Activated naive CD8-positive, alpha-beta T cell treated with anti-CD3 and anti-CD28 coated beads for 36 hours (primary cell): ENCODE results near the gene ATIC. TPM values are rescaled to one million over a fixed set of nuclear protein-coding genes. Genes with fewer than 3 reads are reported as not detected.

Source experiments
- DNase-seq: peaks from one replicate; pipeline ENCODE4 v3.0.0; 2021
- H3K27ac Mint-ChIP-seq: one replicate; pipeline ENCODE4 v1.8.0; 2022; ENCODE audit warnings: mild to moderate bottlenecking, moderate library complexity, mixed read lengths
- H3K27me3 Mint-ChIP-seq: one replicate; pipeline ENCODE4 v1.8.0; 2022; ENCODE audit warnings: mild to moderate bottlenecking, mixed read lengths
- H3K36me3 Mint-ChIP-seq: one replicate; pipeline ENCODE4 v1.8.0; 2021; ENCODE audit warnings: mild to moderate bottlenecking, mixed read lengths
- H3K4me1 Mint-ChIP-seq: one replicate; pipeline ENCODE4 v1.8.0; 2021; ENCODE audit warnings: mixed read lengths
- H3K4me3 Mint-ChIP-seq: one replicate; pipeline ENCODE4 v1.8.0; 2022; ENCODE audit warnings: mild to moderate bottlenecking, moderate library complexity, mixed read lengths
- H3K9me3 Mint-ChIP-seq: one replicate; pipeline ENCODE4 v1.8.0; 2022; ENCODE audit warnings: mixed read lengths
- total RNA-seq, 2 experiments: library from RNA; stranded (reverse); gene quantifications; one replicate each; pipeline ENCODE4 v1.2.3, GENCODE V29; 2021

Gene ATIC
- total RNA-seq, 2 experiments from 2014 or later = 338 to 344 TPM

- Mint-ChIP-seq H3K4me3 (no peak overlapping the region), H3K36me3 (peaks cover 37% of the 10 kb centered on the region), H3K4me1 (peaks cover 5% of the 10 kb centered on the region), H3K27me3 (no peaks in the 10 kb centered on the region), H3K27ac (no peak overlapping the region), H3K9me3 (no peaks in the 10 kb centered on the region)
- no peak for DNase-seq
Observed at GRCh38 chr2:215361876-215362561, 50.2 kb downstream of the ATIC start.

DNA sequence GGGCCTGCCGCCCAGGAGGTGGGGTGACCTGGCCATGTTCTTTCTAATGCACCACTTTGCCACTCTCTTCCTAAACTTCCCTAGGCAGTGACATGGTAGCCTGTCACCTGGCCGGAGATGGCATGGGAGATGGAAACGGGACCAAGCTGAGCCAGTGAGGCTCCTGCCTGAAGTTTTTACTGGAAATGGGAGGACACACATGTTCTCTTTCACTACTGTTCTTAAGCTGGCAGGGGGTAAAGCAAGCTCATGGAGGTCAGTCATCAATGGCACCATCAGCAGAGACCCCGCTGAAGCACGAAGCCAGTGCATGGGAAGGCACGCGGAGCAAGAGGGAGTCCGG lies 50.7 kb downstream of the ATIC start:
- Mint-ChIP-seq H3K27ac (no peak overlapping the region), H3K27me3 (no peaks in the 10 kb centered on the region)

DNA sequence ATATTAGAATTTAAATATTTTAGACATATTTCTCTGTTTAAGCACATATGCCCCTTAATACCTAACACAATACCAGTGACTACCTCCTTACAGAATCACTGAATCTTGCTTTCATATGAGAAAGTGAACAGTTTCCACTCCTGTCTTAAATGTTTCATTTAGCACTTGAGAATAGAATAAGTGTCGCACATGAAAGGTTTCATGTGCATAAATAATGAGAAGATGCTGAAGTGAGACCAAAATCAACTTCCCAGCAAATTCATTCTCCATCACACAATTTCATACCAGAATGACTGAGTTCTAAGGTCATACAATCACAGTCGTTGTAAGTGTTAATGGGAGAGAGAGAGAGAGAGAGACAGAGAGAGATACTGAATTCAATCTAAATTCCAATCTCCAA lies 51.2 kb downstream of the ATIC start:
- Mint-ChIP-seq H3K27ac (no peak overlapping the region), H3K4me1 (no peaks in the 10 kb centered on the region), H3K27me3 (no peaks in the 10 kb centered on the region), H3K4me3 (no peak overlapping the region), H3K9me3 (no peaks in the 10 kb centered on the region), H3K36me3 (peaks cover 42% of the 10 kb centered on the region)
- no peak for DNase-seq

More for the DNA sequence above, 50.7 kb downstream of the ATIC start:
- no peak for DNase-seq
- H3K9me3 Mint-ChIP-seq = no peaks in the 10 kb centered on the region
- peaks cover 37% of the 10 kb centered on the region for H3K36me3 Mint-ChIP-seq
- peaks cover 3% of the 10 kb centered on the region for H3K4me1 Mint-ChIP-seq
- H3K4me3 Mint-ChIP-seq = no peak overlapping the region

DNA sequence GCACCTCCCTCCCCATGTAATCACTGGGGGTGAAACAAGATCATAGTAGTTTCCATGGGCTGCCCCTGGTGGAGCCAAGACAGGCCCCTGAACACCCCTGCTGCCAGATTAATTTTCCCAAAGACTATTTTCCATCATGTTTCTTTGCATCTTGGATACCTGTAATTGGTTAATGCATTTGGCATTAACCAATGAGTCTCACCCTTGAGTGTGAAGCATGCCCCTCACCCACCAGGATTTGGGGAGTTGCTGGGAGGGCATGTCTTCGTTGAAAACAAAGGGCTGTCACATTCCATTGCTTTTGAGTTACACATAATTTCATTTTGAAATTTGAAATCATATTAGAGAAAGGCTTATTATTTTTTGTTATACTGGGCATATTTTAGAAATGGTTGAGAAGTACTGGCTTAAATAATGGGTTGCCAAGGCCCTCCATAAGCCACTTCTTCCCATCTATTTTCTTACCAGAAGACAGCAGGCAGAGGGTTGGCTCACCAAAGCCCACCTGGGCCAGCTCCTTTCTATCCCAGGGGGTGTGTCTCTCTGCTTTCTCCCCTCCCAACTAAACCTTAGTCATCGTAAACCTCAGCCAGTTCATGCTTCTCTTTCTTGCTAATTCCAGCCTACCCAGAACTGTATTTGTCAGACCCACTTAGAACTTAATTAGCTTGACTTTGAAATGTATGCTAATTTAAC lies 51.8 kb downstream of the ATIC start:
- Mint-ChIP-seq H3K4me1 (no peaks in the 10 kb centered on the region), H3K4me3 (no peak overlapping the region), H3K27ac (no peak overlapping the region), H3K36me3 (peaks cover 42% of the 10 kb centered on the region), H3K27me3 (no peaks in the 10 kb centered on the region), H3K9me3 (no peaks in the 10 kb centered on the region)
- DNase-seq = no peak

GRCh38 chr2:215364157-215365155 lies 52.6 kb downstream of the ATIC start:
- no peaks in the 10 kb centered on the region for H3K27me3 Mint-ChIP-seq
- H3K9me3 Mint-ChIP-seq = no peaks in the 10 kb centered on the region
- no peak overlapping the region for H3K4me3 Mint-ChIP-seq
- H3K27ac Mint-ChIP-seq = no peak overlapping the region
- H3K4me1 Mint-ChIP-seq = no peaks in the 10 kb centered on the region
- H3K36me3 Mint-ChIP-seq = peaks cover 42% of the 10 kb centered on the region
- no peak for DNase-seq

GRCh38 chr2:215365184-215365658 lies 53.4 kb downstream of the ATIC start:
- peaks cover 42% of the 10 kb centered on the region for H3K36me3 Mint-ChIP-seq
- H3K9me3 Mint-ChIP-seq = no peaks in the 10 kb centered on the region
- H3K4me1 Mint-ChIP-seq = no peaks in the 10 kb centered on the region
- H3K27me3 Mint-ChIP-seq = no peaks in the 10 kb centered on the region
- no peak overlapping the region for H3K27ac Mint-ChIP-seq
- no peak overlapping the region for H3K4me3 Mint-ChIP-seq
- DNase-seq = no peak

GRCh38 chr2:215366440-215367032 lies 54.7 kb downstream of the ATIC start:
- Mint-ChIP-seq H3K4me1 (no peaks in the 10 kb centered on the region), H3K27ac (no peak overlapping the region), H3K4me3 (no peak overlapping the region), H3K36me3 (peaks cover 40% of the 10 kb centered on the region), H3K27me3 (no peaks in the 10 kb centered on the region), H3K9me3 (no peaks in the 10 kb centered on the region)
- DNase-seq = no peak

DNA sequence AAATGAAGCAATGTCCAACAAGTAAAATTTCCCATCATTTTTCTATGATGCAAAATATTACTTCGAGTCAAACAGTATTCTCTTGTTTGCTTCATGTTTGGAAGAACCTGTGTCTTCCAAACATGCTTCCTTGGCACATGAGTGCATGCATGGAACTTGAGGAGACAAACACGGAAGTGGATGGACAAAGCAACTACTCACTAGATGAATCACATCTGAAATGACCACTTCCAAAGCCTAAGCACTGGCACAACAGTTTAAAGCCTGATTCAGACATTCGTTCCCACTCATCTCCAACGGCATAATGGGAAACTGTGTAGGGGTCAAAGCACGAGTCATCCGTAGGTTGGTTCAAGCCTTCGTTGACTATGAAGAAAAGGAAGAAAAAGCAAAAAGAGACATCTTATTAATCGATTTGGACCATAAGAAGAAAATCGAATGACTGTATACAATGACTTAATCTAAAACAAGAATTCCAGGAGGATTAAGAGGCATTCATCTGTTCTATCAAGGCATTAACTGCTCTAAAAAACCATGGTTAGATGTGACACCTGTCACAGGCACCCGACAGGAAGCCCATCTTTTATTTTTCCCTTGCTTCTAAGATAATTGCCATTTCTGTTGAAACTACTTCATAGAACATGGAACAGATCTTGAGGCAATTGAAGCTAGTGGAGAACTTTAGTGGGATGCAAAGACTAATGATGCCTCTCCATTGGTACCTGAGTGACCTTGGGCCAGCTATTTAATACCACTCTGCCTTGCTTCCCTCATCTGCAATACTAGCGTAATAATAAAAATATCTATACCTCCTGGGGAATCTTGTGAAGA lies 56.0 kb downstream of the ATIC start:
- Mint-ChIP-seq H3K4me3 (no peak overlapping the region), H3K4me1 (no peaks in the 10 kb centered on the region), H3K27me3 (no peaks in the 10 kb centered on the region), H3K9me3 (no peaks in the 10 kb centered on the region), H3K27ac (no peak overlapping the region), H3K36me3 (peaks cover 32% of the 10 kb centered on the region)
- no peak for DNase-seq

GRCh38 chr2:215368493-215368809 lies 56.6 kb downstream of the ATIC start:
- Mint-ChIP-seq H3K27me3 (no peaks in the 10 kb centered on the region), H3K4me1 (no peaks in the 10 kb centered on the region), H3K36me3 (peaks cover 32% of the 10 kb centered on the region), H3K27ac (no peak overlapping the region), H3K4me3 (no peak overlapping the region), H3K9me3 (no peaks in the 10 kb centered on the region)
- DNase-seq = no peak

GRCh38 chr2:215369181-215369760 lies 57.4 kb downstream of the ATIC start:
- H3K4me1 Mint-ChIP-seq = no peaks in the 10 kb centered on the region
- peaks cover 31% of the 10 kb centered on the region for H3K36me3 Mint-ChIP-seq
- no peaks in the 10 kb centered on the region for H3K27me3 Mint-ChIP-seq
- H3K9me3 Mint-ChIP-seq = no peaks in the 10 kb centered on the region
- no peak overlapping the region for H3K27ac Mint-ChIP-seq
- no peak for DNase-seq
- no peak overlapping the region for H3K4me3 Mint-ChIP-seq

DNA sequence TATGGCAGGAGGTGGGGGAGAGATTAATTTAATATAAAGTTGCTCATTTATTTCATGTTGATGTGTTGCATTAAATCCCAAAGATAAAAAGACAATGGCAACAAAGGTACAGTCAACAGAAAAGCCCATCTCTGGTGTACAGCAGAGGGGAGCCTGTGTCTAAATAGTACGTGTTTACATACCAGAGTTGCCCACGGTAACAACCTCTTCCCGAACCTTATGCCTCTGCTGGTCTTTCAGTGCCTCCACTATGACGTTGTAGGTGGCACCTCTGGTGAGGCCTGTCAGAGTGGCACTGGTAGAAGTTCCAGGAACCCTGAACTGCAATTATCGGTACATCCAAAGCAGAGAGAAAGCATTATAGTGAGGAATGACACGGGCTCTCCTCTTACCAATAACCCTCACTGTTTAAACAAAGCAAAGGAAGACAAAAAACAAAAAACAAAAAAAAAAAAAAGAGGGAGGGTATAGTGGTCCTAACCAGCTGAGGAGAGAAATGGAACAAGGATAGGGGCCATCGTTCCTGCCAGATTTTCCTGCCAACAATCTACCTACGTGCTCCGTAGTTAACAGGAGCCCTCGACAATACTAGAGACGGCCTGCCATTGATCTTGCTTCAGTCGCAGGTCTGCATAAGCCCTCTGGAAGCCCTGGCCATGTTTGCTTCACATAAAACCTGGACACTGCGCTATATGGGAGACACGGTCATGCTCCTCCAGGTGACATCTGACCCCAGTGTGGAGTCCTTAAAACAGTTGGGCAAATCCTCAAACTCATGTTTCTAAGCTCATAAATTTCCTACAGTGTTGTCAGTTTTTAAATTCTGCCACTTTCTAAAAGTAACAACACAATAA lies 58.5 kb downstream of the ATIC start:
- H3K27me3 Mint-ChIP-seq = no peaks in the 10 kb centered on the region
- H3K9me3 Mint-ChIP-seq = no peaks in the 10 kb centered on the region
- no peaks in the 10 kb centered on the region for H3K4me1 Mint-ChIP-seq
- H3K27ac Mint-ChIP-seq = no peak overlapping the region
- peaks cover 31% of the 10 kb centered on the region for H3K36me3 Mint-ChIP-seq
- no peak overlapping the region for H3K4me3 Mint-ChIP-seq
- DNase-seq = no peak

DNA sequence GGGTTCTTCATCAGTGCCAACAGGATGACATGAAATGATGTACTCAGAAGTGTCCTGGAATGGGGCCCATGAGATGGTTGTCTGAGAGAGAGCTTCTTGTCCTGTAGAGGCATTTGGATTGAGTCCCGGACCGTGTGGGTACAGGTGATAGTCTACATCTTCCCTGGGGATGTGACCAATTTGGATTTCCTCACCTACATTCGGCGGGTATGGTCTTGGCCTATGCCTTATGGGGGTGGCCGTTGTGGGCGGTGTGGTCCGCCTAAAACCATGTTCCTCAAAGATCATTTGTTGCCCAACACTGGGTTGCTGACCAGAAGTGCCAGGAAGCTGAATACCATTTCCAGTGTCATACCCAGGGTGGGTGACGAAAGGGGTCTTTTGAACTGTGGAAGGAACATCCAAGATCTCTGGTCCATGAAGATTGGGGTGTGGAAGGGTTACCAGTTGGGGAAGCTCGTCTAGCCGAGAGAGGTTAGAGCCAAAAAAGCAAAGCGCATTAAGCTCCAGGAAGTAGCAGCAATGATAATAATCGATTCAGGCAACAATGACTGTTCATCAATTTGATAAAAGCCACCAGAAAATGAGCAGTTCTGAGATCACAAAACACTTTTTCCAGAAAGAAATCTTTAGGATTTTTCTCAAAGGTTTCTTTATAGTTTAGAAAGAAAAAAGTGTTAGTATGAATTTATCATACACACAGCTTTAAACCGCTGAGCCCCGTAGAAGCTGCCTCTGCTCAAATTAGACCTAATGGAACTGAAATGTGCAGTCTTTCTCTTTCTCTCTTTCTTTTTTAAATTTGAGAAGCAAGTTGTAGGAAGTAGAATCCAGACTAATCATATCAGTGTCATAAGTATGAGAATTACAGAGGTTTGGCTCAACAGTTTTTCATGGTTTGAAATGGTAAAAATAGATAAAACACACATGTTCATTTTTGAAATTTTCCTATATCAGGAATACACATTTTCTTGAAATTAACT lies 60.3 kb downstream of the ATIC start:
- Mint-ChIP-seq H3K27me3 (no peaks in the 10 kb centered on the region), H3K27ac (no peak overlapping the region), H3K4me1 (no peaks in the 10 kb centered on the region), H3K9me3 (no peaks in the 10 kb centered on the region), H3K36me3 (peaks cover 29% of the 10 kb centered on the region), H3K4me3 (no peak overlapping the region)
- DNase-seq = no peak
